C4-2B (cell line): Measurements from ENCODE around the gene RD3L.

Experiments
- ZFX ChIP-seq: fragments of 450-650 bp; IDR thresholded peaks from 2 replicates; pipeline ENCODE4 v1.6.1; 2017
- TF ChIP-seq, protein P1 (sequence below): fragments of 450-650 bp; conservative IDR thresholded peaks from 2 replicates; pipeline ENCODE4 v1.5.1; 2017; ENCODE audit warnings: mild to moderate bottlenecking

DNA sequence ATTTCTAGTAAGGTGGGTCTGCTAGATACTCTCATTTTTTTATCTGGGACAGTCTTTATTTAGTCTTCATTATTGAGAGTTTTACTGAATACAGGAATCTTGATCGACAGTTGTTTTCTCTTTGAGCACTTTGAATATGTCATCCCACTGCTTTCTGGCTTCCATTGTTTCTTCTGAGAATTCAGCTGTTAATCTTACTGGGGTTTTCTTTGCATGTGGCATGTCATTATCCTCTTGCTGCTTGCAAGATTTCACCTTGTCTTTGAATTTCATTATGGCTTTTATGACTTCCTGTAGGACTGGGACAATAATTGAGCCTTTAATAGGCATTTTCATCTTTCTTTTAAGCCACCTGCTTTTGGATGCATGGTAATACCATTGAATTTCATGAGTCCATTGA lies 46.7 kb upstream of the RD3L start:
- TF ChIP-seq, protein P1, sequence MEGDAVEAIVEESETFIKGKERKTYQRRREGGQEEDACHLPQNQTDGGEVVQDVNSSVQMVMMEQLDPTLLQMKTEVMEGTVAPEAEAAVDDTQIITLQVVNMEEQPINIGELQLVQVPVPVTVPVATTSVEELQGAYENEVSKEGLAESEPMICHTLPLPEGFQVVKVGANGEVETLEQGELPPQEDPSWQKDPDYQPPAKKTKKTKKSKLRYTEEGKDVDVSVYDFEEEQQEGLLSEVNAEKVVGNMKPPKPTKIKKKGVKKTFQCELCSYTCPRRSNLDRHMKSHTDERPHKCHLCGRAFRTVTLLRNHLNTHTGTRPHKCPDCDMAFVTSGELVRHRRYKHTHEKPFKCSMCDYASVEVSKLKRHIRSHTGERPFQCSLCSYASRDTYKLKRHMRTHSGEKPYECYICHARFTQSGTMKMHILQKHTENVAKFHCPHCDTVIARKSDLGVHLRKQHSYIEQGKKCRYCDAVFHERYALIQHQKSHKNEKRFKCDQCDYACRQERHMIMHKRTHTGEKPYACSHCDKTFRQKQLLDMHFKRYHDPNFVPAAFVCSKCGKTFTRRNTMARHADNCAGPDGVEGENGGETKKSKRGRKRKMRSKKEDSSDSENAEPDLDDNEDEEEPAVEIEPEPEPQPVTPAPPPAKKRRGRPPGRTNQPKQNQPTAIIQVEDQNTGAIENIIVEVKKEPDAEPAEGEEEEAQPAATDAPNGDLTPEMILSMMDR = no peak
- TF ChIP-seq ZFX = no peak
